ENCODE measurements around the gene ABHD12B.
A peak's percentile ranks its signal among the peaks of the same experiment; 100 is the strongest.

The ABHD12B gene, protein sequence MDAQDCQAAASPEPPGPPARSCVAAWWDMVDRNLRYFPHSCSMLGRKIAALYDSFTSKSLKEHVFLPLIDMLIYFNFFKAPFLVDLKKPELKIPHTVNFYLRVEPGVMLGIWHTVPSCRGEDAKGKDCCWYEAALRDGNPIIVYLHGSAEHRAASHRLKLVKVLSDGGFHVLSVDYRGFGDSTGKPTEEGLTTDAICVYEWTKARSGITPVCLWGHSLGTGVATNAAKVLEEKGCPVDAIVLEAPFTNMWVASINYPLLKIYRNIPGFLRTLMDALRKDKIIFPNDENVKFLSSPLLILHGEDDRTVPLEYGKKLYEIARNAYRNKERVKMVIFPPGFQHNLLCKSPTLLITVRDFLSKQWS

GRCh38 chr14:50871914-50872732, at the start of gene ABHD12B:
Gene ABHD12B, plus strand, starts transcription at chr14:50872053. Its CDS starts 122 bp downstream, at chr14:50872175.
- no peak for DNase-seq

GRCh38 chr14:50822501-50823042, 49.3 kb upstream of the ABHD12B start:
- no peak for DNase-seq

- DNase-seq: no peak
Measured at GRCh38 chr14:50823051-50823761, 48.6 kb upstream of the ABHD12B start.

DNA sequence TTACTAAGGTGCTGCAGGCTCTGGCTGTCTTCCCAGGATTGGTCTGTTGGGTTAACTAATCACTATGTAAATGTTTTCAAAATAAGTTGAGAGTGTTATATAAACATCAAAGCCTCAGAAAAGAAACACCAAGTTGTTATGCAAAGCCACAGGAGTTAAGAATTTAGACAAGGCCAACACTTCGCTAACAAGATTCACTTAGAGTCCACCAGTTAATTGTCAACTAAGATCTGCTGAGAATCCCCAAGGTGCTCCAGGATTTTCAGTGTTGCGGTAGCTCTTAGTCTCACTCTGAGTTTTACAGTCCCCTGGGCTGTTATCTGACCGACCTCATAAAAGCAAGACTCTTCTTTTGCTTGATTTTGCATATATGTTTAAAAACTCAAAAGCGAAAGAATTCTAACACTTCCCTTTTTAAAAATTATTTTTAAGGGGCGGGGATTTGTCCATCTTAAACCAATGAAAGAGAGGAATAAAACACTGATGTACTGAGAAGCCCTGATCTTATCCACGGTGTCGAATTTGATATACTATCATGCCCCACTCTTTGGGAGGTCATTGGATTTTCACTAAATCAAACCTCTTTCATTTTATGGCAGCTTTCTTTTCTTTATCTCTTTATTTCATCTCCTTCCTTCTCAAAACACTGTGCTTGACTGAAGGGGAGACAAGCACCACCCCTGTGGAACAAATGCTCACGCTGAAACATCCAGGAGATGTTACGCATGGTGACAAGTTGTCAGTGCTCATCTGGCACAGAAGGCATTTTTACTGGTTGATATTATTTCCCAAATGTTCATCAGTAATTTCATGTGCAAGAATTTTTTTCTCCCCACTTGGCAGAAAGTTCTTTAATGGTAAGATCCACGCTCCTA, 47.9 kb upstream of the ABHD12B start:
- no peak for DNase-seq

DNA sequence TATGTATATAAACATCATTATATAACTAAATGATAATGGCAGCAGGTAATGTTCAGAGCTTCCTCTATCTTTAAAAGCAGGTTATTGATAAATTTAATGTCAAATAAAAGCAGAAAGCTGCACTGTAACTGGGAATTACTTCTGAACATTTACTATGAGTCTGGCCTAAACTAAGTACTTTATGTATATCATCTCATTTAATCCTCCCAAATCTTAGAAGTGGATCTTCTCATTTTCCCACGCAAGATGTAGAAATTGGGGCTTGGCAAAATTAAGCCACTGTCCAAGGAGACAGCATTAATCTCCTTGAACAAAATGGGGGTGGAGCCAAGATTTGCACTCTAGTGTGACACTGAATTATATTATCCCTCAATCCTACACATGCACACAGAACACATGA, 46.5 kb upstream of the ABHD12B start:
- no peak for DNase-seq

- no peak for DNase-seq
Measured at GRCh38 chr14:50826681-50827080, 45.2 kb upstream of the ABHD12B start.

DNA sequence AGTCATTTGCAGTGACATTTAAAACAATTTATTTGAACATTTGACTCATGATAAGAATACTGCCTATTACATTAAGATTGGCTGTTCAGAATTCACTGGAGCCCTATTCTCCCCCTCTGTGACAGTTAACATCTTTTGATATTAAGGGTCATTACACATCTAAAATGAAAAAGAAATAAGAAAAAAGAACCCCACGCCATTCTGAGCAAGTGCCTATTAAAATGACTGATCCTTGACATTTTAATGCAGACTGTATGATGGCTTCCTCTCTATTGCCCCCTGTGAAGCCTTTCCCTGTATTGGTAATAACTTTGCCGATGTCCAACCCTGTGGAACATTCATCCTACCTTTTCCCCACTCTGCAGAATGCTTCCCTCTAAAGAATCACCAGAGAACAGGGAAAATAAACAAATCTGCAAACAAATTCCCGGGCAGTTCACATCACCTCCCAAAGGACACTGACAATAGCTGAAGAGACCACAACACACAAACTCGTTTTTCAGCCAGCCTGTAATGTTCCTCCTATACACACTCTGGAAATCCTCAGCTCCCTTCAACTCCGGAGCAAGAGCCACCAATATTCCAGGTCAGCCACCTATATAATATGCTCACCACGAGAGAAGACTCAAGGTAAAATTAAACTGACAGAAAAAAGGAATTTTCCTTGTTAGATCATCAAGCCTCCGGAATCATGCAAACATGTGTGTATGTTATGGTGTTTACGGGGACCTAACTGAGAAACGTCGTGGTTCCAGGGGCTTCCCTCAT, 42.9 kb upstream of the ABHD12B start:
- DNase-seq: peak; percentile 61

- peak; percentile 68 for DNase-seq
Measured at GRCh38 chr14:50829489-50830043, 42.3 kb upstream of the ABHD12B start.

DNA sequence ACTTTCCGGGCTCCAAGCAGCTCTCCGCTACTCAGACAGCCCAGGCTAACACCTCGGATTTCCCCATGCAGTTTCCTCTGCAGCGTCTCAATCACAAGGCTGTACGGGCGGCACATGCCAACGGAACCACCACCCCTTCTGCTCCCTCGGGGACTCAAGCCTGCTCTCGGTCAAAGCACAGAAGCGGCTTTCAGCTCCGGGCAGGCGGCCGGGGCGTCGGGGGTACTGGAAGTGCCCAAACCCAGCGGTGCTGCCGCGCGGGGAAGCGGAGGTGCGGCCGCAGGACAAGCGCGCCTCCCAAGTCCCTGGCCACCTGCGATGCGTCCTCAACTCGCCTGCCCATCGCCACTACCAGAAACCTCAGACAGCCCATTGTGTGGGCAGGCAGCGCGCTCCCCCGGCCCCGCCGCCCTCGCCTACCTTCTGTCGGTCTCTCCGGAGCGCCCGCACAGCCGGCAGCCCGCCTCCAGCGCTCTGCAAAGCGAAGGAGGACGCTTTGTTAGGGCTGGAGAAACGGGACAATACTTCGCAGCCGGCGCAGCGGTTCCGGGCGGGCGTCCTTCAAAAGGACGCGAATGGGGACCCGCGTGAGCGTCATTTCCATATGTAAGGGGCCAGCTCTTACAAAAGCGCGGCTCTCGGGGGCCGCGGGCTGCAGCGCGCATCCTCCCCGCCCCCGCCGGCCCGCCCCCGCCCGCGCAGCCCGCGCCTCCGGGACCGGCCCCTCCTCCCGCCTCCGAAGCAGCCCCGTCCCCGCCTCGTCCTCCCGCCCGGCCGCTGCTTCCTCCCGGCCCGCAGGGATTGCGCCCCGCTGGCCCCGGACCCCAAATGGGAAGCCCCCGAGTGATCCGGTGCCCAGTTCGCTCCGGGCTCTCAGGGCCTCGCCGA, 41.6 kb upstream of the ABHD12B start:
- DNase-seq: peak; percentile 86

- DNase-seq: peak; percentile 67
Measured at GRCh38 chr14:50830932-50831725, 40.7 kb upstream of the ABHD12B start, which contains the start of gene NIN. Gene NIN, minus strand, starts transcription at chr14:50831162. Its CDS starts 9,106 bp downstream, at chr14:50822056.

DNA sequence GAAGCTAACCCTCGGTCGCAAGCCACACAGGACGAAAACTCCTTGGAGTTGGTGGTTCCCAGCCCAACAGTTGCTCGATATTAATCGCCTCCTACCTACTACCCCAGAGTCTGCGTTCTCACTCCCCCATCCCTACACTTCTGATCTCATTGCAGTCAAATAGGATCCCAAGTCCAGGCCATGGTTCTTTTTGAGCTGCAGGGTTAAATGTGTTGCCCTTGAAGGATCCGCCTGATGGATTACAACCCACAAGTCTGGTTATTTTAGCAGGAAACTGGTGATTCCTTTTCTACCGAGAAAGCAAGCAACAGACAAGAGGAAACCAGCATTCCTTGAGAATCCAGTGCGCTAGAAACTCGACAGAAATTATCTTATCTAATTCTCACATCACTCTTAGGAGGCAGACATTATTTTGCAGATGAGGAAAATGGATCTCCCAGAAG, 40.1 kb upstream of the ABHD12B start:
- no peak for DNase-seq

GRCh38 chr14:50832935-50833630, 38.8 kb upstream of the ABHD12B start:
- no peak for DNase-seq

DNA sequence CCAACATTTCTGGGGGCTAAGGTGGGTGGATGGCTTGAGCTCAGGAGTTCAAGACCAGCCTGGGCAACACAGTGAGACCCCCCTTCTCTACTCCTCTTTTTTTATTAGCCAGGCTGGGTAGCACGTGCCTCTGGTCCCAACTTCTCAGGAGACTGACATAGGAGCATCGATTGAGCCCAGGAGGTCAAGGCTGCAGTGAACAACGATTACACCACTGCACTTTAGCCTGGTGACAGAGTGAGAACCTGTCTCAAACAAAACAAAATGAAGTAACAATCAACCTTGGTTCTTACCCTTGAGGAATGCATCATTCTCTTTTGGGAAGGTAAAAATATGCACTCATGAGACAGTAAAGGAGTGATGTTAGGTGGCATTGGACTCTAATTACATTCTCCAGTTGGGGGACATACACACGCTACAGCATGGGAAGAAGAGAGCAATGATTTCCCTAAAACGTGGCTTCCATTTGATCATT, 37.0 kb upstream of the ABHD12B start:
- DNase-seq: no peak

- no peak for DNase-seq
Measured at GRCh38 chr14:50835280-50835679, 36.6 kb upstream of the ABHD12B start.

GRCh38 chr14:50836515-50836914, 35.3 kb upstream of the ABHD12B start:
- DNase-seq: no peak

GRCh38 chr14:50837271-50837670, 34.6 kb upstream of the ABHD12B start:
- DNase-seq: no peak

DNA sequence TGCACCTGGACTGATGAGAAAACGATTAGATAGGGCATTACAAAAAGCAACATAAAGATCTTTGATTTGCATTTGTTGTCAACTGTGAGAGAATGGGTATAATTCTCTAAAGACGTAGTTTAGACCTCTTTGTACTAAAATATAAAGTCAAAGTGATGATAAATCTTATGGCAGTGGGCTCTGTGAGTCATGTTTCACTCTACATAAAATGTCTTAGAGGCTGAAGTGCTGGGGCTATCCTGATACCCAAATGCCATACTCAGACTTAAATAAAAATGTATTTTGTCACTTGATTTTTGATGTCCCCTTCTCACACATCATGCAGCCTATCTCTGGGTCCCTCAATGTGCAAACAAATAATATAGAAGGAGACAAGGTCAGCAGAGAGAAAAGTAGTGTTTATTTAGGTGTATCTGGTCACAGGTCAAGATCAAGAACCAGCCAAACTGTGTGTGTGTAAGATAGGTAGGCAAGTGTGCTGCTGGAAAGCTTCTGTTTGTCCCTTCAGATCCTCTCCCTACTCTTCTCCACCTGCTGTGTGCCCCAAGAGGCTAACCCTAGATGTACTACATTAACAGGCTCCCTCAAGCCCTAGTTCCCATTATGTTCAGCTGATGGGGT, 33.9 kb upstream of the ABHD12B start:
- no peak for DNase-seq

DNA sequence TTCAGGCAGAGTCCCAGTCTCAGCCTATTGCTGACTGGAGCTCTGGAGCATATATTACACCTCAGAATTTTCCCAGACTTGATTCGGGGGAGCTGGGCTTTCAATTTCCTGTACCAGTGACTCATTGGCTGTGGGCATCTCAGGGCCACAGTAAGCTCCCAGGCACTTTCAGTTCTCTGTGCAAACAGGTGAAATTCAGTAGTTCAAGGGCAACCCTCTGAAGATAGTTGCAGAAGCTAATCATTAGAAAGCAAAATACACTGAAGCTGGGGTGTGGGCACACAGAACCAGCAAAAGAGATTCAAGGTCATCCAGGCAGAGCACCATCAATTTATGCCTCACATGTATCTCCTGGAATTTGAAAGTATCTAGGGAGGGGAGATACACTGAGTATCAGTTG, 32.8 kb upstream of the ABHD12B start:
- DNase-seq: no peak
